Measurements from ENCODE around the gene POGZ. TPM values are rescaled to one million over a fixed set of nuclear protein-coding genes. Genes with fewer than 3 reads are reported as not detected.

Gene POGZ
- total and polyA plus RNA-seq, 2 of the 13 experiments (the other 11 are each of a cell fraction or from before 2014, with no cell fraction given): 15.3 to 45.6 TPM

DNA sequence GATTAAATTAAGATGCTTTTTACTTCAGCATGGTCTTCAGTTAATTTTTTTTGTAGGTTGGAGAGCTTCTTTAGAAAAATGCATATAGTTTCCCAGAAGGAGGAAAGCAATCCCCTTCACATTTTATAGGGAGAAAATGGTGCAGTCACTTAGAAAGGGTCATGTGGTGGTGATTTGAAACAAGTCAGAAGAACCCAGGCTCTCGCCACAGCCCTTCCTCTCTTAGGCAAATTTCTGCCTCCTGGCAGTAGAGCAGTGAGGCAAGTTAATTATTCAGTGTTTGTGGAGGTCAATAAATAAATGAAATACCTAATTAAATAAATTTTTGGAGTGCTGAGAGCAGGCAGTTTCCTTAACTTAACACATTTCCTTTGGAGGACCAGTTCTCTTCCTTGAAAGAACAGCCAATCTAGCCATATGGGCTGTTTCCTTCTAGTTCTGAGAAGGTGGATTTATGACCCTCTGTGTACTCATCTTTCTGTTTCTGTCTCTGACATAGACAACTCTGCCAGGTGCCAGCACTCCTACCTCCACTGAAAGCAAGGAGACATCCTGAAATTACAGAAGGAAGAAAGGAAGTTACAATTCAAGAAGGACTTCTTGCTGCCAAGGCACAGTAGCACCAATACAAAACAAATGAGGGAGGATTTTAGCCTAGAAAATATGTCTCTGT lies 19.0 kb upstream of the POGZ start (continued):
- TF ChIP-seq, protein P1, sequence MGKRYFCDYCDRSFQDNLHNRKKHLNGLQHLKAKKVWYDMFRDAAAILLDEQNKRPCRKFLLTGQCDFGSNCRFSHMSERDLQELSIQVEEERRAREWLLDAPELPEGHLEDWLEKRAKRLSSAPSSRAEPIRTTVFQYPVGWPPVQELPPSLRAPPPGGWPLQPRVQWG (CRISPR knock-in tag; IDR thresholded peaks at IDR 0.05; ENCODE audit: borderline replicate concordance, low read depth): no peak

GRCh38 chr1:151477066-151477465 lies 17.8 kb upstream of the POGZ start:
- H3K4me3 ChIP-seq (replicated peaks in 1 of 3; ENCODE audit: insufficient read depth in 1 of 3, low read depth in 2 of 3, low read length in 3 of 3): no peak overlapping the region
- ChIA-PET POLR2A (interaction anchor here (1.0 kb wide), 1 partner anchor 18 kb away, joined by 3 read pairs; the partner anchor contains the start of gene POGZ), CTCF (ENCODE audit: low intra/inter-chr PET ratio, low total read pairs) (no interaction called here)
- in situ Hi-C loops (cut with HindIII; ENCODE audit: extremely low pct_ligation_motif_present, low pct_unique_long_range_greater_than_20kb) (no loop called here), intact Hi-C loops (cut with micrococcal nuclease; ENCODE audit: unreplicated experiment) (no loop called here)
- no peak overlapping the region for H2AFZ ChIP-seq (ENCODE audit: low read length)
- TF ChIP-seq, protein P2, sequence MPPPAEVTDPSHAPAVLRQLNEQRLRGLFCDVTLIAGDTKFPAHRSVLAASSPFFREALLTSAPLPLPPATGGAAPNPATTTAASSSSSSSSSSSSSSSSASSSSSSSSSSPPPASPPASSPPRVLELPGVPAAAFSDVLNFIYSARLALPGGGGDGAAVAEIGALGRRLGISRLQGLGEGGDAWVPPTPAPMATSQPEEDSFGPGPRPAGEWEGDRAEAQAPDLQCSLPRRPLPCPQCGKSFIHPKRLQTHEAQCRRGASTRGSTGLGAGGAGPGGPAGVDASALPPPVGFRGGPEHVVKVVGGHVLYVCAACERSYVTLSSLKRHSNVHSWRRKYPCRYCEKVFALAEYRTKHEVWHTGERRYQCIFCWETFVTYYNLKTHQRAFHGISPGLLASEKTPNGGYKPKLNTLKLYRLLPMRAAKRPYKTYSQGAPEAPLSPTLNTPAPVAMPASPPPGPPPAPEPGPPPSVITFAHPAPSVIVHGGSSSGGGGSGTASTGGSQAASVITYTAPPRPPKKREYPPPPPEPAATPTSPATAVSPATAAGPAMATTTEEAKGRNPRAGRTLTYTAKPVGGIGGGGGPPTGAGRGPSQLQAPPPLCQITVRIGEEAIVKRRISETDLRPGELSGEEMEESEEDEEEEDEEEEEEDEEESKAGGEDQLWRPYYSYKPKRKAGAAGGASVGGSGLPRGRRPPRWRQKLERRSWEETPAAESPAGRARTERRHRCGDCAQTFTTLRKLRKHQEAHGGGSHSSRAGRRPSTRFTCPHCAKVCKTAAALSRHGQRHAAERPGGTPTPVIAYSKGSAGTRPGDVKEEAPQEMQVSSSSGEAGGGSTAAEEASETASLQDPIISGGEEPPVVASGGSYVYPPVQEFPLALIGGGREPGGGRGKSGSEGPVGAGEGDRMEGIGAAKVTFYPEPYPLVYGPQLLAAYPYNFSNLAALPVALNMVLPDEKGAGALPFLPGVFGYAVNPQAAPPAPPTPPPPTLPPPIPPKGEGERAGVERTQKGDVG (CRISPR knock-in tag; IDR thresholded peaks at IDR 0.05; ENCODE audit: borderline replicate concordance): no peak
- peaks cover 20% of the 10 kb centered on the region for H3K4me1 ChIP-seq (ENCODE audit: insufficient read depth, low read length)
- H3K9me3 ChIP-seq (ENCODE audit: low read length): no peaks in the 10 kb centered on the region; the same call in 1 of the 2 replicates
- no TSS peak for BruUV-seq (replicated peaks)
- FAIRE-seq (no peak), ATAC-seq (no peak), DNase-seq (ENCODE audit: low spot score) (no peak)
- H3K27me3 ChIP-seq (ENCODE audit: control insufficient read depth in 1 of 2, insufficient read depth in 2 of 2, low read length in 2 of 2): no peaks in the 10 kb centered on the region; a peak in 1 of 5 replicates
- no peak overlapping the region for H3K27ac ChIP-seq (ENCODE audit: extremely low read length, insufficient read depth, low read length)
- H3K79me2 ChIP-seq (ENCODE audit: insufficient read depth, low read length): no peaks in the 10 kb centered on the region
- no peak overlapping the region for H3K9ac ChIP-seq (ENCODE audit: insufficient read depth, low read depth, low read length)
- WGBS (ENCODE audit: low lambda C conversion rate): 47% methylated on average over 3 of the region's 3 CpGs
- no peak overlapping the region for H3K4me2 ChIP-seq (ENCODE audit: low read depth, low read length)
- H3K36me3 ChIP-seq (replicated peaks in 1 of 2; ENCODE audit: control insufficient read depth in 1 of 2, insufficient read depth in 2 of 2, low read length in 2 of 2): no peaks in the 10 kb centered on the region
- no peaks in the 10 kb centered on the region for H4K20me1 ChIP-seq (ENCODE audit: insufficient read depth, low read length)

Measured in HepG2 (cell line).